Cardiac muscle cell (in vitro differentiated cells and primary cell): ENCODE data around the gene VSTM2B. TPM values are rescaled to one million over a fixed set of nuclear protein-coding genes. Genes with fewer than 3 reads are reported as not detected.

Source experiments
- DNase-seq, 2 donors: peaks; one replicate each; pipeline versions ENCODE4 v3.0.0 to v3.0.0-alpha.2; 2010 to 2017; ENCODE audit warnings: low read depth in 1 of 2, low spot score in 1 of 2
- H3K27ac ChIP-seq: fragments of 200-600 bp; sonication (generic); 2 replicates; pipeline ENCODE4 v1.5.1; 2016
- H3K27me3 ChIP-seq: fragments of 200-600 bp; sonication (generic); 2 replicates; pipeline ENCODE4 v1.6.0; 2016; ENCODE audit warnings: control low read depth
- H3K36me3 ChIP-seq: fragments of 200-600 bp; sonication (generic); 2 replicates; pipeline ENCODE4 v1.5.1; 2016; ENCODE audit warnings: control low read depth
- H3K4me1 ChIP-seq: fragments of 200-600 bp; sonication (generic); 2 replicates; pipeline ENCODE4 v1.8.1; 2017; ENCODE audit warnings: low read depth, mild to moderate bottlenecking, mixed run types
- H3K4me3 ChIP-seq: fragments of 200-600 bp; sonication (generic); 2 replicates; pipeline ENCODE4 v1.5.1; 2016; ENCODE audit warnings: mild to moderate bottlenecking
- H3K9me3 ChIP-seq: fragments of 200-600 bp; sonication (generic); 2 replicates; pipeline ENCODE4 v1.5.1; 2017; ENCODE audit warnings: low read depth, mild to moderate bottlenecking, control low read depth
- CTCF ChIP-seq: IDR thresholded peaks from 2 replicates; pipeline ENCODE4 v1.5.1; 2012; ENCODE audit warnings: low read depth, mild to moderate bottlenecking, low read length
- polyA plus RNA-seq: library from polyadenylated mRNA; unstranded; fragments of >200 nt; fragmentation: Nextera tagmentation; extraction: Ambion mirVana; gene quantifications from 2 replicates; pipeline ENCODE4 v1.2.1, GENCODE V29; 2016
- total RNA-seq: library from RNA; depleted of rRNA; stranded (reverse); fragments of >200 nt; gene quantifications from 2 replicates; pipeline ENCODE4 v1.2.3, GENCODE V29; 2016

Gene VSTM2B
- total and polyA plus RNA-seq, 2 experiments from 2014 or later = 0.39 TPM; not detected in 1

- Histone ChIP-seq H3K27me3 (peaks cover 25% of the 10 kb centered on the region), H3K4me1 (no peaks in the 10 kb centered on the region), H3K9me3 (no peaks in the 10 kb centered on the region), H3K4me3 (no peak overlapping the region), H3K27ac (no peak overlapping the region), H3K36me3 (no peaks in the 10 kb centered on the region)
- no peak for DNase-seq
- no peak for TF ChIP-seq CTCF
Observed at GRCh38 chr19:29538651-29539050, 12.9 kb downstream of the VSTM2B start.

- DNase-seq = no peak
- Histone ChIP-seq H3K9me3 (no peaks in the 10 kb centered on the region), H3K4me3 (no peak overlapping the region)
Observed at GRCh38 chr19:29539131-29539530, 13.3 kb downstream of the VSTM2B start.

GRCh38 chr19:29539670-29540069 lies 13.9 kb downstream of the VSTM2B start:
- Histone ChIP-seq H3K27me3 (peaks cover 17% of the 10 kb centered on the region), H3K4me3 (no peak overlapping the region), H3K4me1 (no peaks in the 10 kb centered on the region), H3K36me3 (no peaks in the 10 kb centered on the region), H3K27ac (no peak overlapping the region), H3K9me3 (no peaks in the 10 kb centered on the region)
- no peak for DNase-seq
- TF ChIP-seq CTCF = no peak

More at GRCh38 chr19:29539131-29539530, 13.3 kb downstream of the VSTM2B start:
- no peaks in the 10 kb centered on the region for H3K36me3 ChIP-seq
- TF ChIP-seq CTCF = no peak
- H3K27ac ChIP-seq = no peak overlapping the region
- peaks cover 20% of the 10 kb centered on the region for H3K27me3 ChIP-seq
- no peaks in the 10 kb centered on the region for H3K4me1 ChIP-seq

GRCh38 chr19:29540114-29540513 lies 14.3 kb downstream of the VSTM2B start:
- DNase-seq = no peak
- Histone ChIP-seq H3K36me3 (no peaks in the 10 kb centered on the region), H3K4me1 (no peaks in the 10 kb centered on the region), H3K9me3 (no peaks in the 10 kb centered on the region), H3K27me3 (peaks cover 13% of the 10 kb centered on the region), H3K27ac (no peak overlapping the region), H3K4me3 (no peak overlapping the region)
- TF ChIP-seq CTCF = no peak

- no peak for TF ChIP-seq CTCF
- Histone ChIP-seq H3K36me3 (no peaks in the 10 kb centered on the region), H3K27ac (no peak overlapping the region), H3K27me3 (peaks cover 3% of the 10 kb centered on the region), H3K4me3 (no peak overlapping the region), H3K4me1 (no peaks in the 10 kb centered on the region), H3K9me3 (no peaks in the 10 kb centered on the region)
- DNase-seq = no peak
Observed at GRCh38 chr19:29541473-29542253, 15.9 kb downstream of the VSTM2B start.
